ENCODE results near the gene CDK16.
A peak's percentile ranks its signal among the peaks of the same experiment; 100 is the strongest.

Gene CDK16

DNA sequence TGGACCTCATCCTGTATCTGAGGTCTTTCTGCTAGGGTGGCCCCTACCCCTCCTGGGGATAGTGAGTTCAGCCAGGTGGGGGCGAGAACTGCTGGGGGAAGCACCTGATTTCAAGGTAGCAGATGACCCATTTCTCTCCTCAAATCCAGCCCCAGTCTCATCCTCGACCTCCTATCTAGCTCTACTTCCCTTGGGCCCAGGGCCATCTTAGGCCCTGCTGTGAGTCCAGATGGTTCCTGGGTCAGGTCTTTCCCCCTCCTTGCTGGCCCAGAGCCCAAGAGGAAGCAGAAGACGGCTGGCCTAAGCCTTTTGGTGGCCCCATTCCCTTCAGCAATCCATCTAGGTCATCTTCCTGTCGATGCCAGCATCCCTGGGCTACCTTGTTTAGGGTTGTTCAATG, 3.3 kb downstream of the CDK16 start:
- H3K36me3 ChIP-seq: peaks cover 14 to 40% (median 39%) of the 10 kb centered on the region in 3 donors
- H3K4me1 ChIP-seq: peaks cover 0 to 24% (median 15%) of the 10 kb centered on the region in 4 donors
- no peaks in the 10 kb centered on the region for H3K27me3 ChIP-seq
- intact Hi-C loops (cut with DNase I; ENCODE audit: low total_unique reads): no loop called here
- TF ChIP-seq, protein P1, sequence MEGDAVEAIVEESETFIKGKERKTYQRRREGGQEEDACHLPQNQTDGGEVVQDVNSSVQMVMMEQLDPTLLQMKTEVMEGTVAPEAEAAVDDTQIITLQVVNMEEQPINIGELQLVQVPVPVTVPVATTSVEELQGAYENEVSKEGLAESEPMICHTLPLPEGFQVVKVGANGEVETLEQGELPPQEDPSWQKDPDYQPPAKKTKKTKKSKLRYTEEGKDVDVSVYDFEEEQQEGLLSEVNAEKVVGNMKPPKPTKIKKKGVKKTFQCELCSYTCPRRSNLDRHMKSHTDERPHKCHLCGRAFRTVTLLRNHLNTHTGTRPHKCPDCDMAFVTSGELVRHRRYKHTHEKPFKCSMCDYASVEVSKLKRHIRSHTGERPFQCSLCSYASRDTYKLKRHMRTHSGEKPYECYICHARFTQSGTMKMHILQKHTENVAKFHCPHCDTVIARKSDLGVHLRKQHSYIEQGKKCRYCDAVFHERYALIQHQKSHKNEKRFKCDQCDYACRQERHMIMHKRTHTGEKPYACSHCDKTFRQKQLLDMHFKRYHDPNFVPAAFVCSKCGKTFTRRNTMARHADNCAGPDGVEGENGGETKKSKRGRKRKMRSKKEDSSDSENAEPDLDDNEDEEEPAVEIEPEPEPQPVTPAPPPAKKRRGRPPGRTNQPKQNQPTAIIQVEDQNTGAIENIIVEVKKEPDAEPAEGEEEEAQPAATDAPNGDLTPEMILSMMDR (IDR thresholded peaks at IDR 0.05): no peak
- H3K27ac ChIP-seq: no peak overlapping the region
- H3K9me3 ChIP-seq: no peaks in the 10 kb centered on the region
- H3K4me3 ChIP-seq: no peak overlapping the region
- no peak for DNase-seq

DNA sequence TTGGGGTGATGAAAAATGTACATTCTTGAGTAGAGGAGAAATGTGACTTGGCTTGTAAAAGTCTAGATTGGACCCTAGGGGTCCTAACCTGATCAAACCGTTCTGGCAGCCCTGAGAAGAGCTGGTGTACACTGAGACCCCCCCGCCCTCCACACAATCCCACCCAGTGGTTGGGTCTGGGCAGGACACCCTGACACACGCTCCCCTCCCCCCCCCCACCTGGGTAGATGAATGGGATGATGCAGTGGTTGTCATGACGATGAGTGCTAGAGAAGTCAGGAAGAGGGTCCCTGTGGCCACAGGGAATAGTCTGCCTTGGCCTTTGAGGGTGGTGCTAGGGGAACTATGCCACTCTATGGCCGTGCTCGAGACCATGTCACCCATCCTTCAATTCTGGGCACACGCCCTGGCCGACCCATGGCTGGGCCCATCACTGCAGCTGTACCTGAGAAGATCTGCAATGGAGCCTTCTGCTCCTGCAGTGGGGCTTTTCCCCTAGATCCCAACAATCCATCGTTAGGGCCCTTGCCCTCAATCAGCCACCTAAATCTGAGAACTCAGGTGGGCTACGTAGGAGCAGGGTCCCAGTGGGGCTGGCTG, 4.4 kb downstream of the CDK16 start:
- H3K4me3 ChIP-seq: no peak overlapping the region
- H3K27ac ChIP-seq: no peak overlapping the region
- intact Hi-C loops (cut with DNase I; ENCODE audit: low total_unique reads): no loop called here
- H3K27me3 ChIP-seq: no peaks in the 10 kb centered on the region
- peaks cover 0 to 18% (median 10%) of the 10 kb centered on the region in 4 donors for H3K4me1 ChIP-seq
- TF ChIP-seq, protein P1 (IDR thresholded peaks at IDR 0.05): no peak
- H3K9me3 ChIP-seq: no peaks in the 10 kb centered on the region
- DNase-seq: peak in 1 of 2 donors; percentile 28
- H3K36me3 ChIP-seq: peaks cover 19 to 51% (median 48%) of the 10 kb centered on the region in 3 donors

DNA sequence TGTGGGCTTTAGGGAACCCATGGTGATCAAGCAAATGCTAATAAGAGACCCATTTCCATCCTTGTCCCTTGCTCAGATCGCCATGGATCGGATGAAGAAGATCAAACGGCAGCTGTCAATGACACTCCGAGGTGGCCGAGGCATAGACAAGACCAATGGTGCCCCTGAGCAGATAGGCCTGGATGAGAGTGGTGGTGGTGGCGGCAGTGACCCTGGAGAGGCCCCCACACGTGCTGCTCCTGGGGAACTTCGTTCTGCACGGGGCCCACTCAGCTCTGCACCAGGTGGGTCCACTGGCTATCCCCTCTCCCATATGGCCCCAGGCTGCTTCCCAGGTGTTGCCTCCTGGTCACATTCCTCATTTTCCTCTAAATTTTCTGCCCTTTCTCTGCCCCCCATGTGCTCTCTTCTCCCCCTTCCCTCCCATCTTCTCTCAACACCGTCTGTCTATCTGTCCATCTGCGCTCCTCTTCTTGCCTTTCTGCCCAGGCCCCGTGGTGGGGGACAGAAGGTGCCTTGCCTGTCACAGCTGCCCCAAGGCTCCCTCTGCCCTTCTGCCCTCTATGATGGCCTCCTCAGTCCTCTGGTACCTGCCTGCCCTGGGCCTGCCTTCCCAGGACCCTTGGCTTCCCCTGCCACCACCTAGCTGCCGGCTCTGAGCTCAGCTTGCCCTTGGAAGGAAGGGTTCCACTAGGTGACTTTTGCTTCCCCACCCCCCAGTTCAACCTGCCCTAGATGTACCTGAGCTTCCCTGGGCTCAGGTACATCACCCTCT, 5.2 kb downstream of the CDK16 start:
- peak in 1 of 2 donors; percentile 13 for DNase-seq
- intact Hi-C loops (cut with DNase I; ENCODE audit: low total_unique reads): no loop called here
- H3K27ac ChIP-seq: no peak overlapping the region
- H3K27me3 ChIP-seq: no peaks in the 10 kb centered on the region
- TF ChIP-seq, protein P1 (IDR thresholded peaks at IDR 0.05): no peak
- H3K4me1 ChIP-seq: peaks cover 0 to 18% (median 10%) of the 10 kb centered on the region in 4 donors
- no peaks in the 10 kb centered on the region for H3K9me3 ChIP-seq
- H3K36me3 ChIP-seq: peaks cover 21 to 56% (median 54%) of the 10 kb centered on the region in 3 donors
- no peak overlapping the region for H3K4me3 ChIP-seq

DNA sequence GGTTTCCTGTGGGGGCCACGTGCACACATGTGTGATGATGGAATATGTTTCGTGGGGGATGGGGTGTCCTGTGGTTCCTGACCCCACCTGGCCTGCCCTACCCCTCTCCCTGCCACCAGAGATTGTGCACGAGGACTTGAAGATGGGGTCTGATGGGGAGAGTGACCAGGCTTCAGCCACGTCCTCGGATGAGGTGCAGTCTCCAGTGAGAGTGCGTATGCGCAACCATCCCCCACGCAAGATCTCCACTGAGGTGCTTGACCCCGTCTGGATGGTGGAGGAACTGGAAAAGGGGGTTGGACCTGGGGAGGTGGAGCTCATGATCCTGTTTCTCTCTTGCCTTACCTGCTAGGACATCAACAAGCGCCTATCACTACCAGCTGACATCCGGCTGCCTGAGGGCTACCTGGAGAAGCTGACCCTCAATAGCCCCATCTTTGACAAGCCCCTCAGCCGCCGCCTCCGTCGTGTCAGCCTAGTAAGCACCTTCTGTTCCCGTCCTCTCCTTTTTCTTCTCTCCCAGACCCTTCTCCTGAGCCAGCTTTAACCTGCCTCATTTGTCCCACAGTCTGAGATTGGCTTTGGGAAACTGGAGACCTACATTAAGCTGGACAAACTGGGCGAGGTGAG, 5.9 kb downstream of the CDK16 start:
- no peak overlapping the region for H3K27ac ChIP-seq
- no peaks in the 10 kb centered on the region for H3K27me3 ChIP-seq
- no peak overlapping the region for H3K4me3 ChIP-seq
- DNase-seq: peak in 1 of 2 donors; percentile 24
- intact Hi-C loops (cut with DNase I; ENCODE audit: low total_unique reads): no loop called here
- H3K9me3 ChIP-seq: no peaks in the 10 kb centered on the region
- peaks cover 0 to 14% (median 9%) of the 10 kb centered on the region in 4 donors for H3K4me1 ChIP-seq
- TF ChIP-seq, protein P1 (IDR thresholded peaks at IDR 0.05): no peak
- H3K36me3 ChIP-seq: peaks cover 28 to 61% (median 61%) of the 10 kb centered on the region in 3 donors

DNA sequence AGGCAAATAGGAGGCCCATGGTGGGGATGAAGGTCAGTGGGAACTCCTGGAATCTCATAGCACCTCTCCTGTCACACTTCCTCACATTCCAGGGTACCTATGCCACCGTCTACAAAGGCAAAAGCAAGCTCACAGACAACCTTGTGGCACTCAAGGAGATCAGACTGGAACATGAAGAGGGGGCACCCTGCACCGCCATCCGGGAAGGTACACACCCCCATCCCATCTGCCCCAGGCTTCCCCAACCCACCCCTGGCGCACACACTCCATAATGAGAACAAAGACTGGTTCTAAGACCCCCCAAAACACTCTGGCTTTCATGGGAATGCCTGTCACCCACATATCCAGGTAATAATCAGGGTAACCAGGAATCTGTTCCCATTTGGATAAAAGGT, 6.4 kb downstream of the CDK16 start:
- H3K27ac ChIP-seq: no peak overlapping the region
- DNase-seq: no peak
- H3K9me3 ChIP-seq: no peaks in the 10 kb centered on the region
- H3K27me3 ChIP-seq: no peaks in the 10 kb centered on the region
- intact Hi-C loops (cut with DNase I; ENCODE audit: low total_unique reads): no loop called here
- peaks cover 0 to 11% (median 6%) of the 10 kb centered on the region in 4 donors for H3K4me1 ChIP-seq
- H3K4me3 ChIP-seq: no peak overlapping the region
- TF ChIP-seq, protein P1 (IDR thresholded peaks at IDR 0.05): no peak
- peaks cover 28 to 65% (median 63%) of the 10 kb centered on the region in 3 donors for H3K36me3 ChIP-seq

All from tibial artery (tissue), 4 donors.